ENCODE results near the gene PDE11A. TPM values are rescaled to one million over a fixed set of nuclear protein-coding genes. Genes with fewer than 3 reads are reported as not detected.

Gene PDE11A
- total RNA-seq, 1 donor from 2014 or later = not detected

DNA sequence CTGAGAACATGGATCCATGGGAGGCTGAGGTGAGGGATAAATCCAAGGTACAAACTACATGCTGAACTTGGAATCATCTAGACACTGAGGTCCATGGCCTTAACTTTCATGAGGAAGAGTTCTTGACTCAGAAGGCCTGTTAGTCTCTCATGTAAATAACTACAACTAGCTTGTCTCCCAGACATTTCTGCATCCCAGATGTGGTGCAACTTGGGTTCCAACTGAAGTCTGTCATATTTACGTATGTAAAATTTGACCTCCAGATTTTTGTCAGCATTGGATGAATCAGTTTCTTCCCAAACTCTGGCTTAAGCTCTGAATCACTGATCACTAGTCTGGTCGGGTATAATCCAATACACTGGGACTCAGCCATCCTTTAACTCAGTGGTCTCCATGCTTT, 306.9 kb downstream of the PDE11A start:
- DNase-seq (ENCODE audit: low read depth in 2 of 2) = no peak

DNA sequence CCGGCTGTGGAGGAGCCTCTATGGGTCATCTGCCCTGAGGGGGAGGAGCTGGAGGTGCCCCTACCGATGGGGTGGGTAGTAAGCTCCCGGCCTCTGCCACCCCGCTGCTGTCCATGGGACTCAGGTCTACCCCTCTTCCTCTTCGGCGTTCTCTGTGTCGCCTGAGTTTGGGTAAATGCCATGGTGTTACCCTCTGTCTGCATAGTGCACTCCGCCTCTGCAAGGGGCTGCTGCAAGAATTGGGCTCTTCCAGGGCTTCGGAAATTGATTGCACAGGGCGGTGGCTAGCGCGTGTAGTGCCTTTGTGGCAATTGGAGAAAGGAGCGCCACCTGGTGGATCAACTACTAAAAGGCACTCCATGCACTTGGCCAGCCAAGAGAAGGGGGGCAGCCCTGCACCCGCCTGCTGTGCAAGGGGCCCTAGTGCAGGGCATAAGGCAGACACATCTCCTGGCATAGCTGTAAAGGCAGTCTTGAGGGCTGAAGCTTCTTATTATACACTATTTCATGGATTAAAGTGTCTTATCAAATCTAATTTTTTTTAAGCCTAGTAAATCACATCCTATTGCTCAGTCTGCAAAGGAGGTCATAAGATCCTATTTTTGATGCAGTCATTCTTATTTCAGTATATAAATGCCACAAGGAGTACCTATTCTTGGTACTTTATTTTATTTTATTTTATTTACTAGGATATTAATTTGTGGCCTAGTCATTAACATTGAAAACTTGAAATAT, 308.9 kb downstream of the PDE11A start:
- DNase-seq (ENCODE audit: low read depth in 2 of 2) = peak; percentile 75 to 84

DNA sequence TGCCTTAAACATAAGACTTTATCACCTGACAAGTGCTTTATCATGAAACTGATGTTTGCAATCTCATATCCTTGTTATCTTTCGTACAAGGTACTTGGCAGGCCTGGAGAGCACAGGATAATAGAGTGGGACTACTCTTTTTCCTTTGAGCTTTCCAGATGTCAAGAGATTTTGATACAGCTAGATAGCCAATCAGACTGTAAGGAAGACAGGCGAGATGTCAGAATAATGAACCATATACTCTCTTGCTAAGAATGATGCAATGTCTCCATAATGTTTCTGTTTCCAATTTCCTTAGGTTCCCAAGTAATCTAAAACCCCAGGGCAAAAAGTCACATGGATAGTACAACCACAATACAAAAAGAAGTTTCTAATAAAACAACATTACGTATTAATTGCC, 313.1 kb downstream of the PDE11A start:
- no peak for DNase-seq (ENCODE audit: low read depth in 2 of 2)

DNA sequence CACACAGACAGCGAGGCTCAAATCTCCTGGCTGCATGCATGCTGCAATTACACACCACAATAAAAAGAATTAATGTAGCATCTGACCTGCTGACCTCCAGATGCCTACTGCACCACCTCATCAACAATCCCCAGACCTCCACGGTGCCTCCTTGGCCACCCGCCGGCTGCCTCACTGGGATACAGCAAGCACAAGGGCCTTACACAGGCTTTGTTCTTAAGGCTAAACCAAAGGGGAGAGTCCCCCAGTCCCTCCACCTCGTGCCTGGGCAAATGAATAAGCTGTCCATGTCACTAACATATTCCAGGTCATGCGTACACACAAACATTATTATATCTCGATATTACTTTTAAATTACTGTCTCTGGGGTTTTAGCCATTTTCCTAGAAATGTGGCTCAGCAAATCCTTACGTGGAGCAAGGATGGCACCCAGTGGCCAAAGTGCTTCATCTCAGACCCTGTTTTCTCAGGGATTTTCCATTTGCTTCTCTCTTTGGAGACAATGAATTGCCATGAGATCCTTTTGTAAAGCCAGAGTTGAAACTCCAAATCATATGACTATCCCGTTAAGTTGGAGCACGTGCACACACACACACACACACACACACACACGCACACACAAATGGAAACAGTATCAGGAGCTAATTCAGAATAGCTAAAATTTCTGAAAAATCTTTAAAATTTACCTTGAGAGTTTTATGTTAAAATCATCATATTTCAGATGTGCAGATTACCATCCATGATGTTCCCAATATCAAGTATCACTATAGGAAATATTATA, 313.8 kb downstream of the PDE11A start:
- peak; percentile 61 to 86 for DNase-seq (ENCODE audit: low read depth in 2 of 2)

DNA sequence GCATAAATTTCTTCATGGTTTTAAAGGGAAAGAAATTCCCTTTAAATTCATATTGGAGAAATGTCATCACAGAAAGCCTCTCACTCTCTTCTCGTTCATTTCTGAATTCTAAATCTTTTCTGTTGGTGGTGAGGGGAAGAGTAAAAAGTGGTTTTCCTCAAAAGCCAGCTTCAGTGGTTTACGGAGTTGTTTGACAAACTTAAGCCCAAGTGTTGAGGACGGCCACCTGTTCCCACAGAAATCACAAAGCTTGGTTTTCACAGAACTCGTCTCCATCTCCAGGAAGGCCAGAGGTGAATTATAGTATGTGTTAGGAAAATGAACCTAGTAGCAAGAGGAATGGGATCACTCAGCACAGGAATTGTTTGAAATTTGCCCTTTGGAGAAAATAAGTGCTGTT, 316.2 kb downstream of the PDE11A start:
- DNase-seq (ENCODE audit: low read depth in 2 of 2) = no peak

DNA sequence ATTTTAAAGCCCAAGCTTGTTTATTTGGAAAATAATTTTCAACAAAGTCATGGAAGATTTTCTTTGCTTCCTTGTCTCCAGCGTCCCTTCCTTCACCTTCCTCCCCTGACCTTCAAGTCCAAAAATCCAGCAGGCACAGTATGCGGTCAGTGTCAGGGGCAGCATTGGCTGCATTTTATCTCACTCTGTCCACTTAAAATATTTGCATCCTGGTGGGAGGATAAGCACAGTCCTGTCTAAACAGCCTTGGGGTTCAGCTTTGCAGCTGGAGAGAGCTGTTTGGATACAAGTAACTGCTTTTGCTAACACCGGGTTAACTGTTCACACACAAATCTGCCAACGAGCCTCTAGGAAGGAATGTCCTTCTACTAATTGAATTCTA, 318.1 kb downstream of the PDE11A start:
- DNase-seq (ENCODE audit: low read depth in 2 of 2) = no peak

DNA sequence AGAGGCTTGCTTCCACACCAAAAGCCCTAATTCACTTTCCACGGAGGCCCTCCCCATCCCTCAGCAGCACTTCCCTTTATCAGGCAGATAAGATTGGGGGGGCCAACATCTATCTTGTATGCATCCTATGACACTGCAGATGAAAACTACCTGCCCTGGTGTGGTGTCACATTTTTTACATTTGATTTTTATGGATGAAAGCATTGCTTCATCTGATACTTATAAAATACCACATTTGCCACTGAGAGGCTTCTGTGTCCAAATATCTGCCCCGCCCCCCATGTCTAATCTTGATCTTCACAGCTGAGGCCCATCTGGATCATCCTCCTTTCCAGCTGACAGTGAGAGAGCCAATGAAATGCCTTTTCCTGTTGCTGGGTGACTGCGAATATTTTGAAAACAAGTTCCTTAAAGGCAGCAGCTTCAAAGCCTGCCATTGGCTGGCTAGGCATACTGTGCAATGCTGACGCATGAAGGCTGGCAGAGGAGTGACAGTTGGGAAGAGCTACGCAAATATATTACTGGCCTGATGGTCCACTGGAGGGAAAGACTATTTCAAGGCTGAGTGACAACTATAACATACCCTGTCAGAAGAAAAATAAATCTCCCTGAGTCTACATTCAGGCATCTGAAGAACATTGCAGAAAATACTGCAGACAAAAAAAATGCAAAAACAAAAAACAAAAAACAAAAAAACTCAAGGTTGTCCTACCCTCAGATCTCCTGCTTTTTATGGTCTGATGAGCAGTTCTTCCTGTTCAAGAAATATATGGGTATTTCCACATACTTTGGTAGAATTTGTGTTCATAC, 318.7 kb downstream of the PDE11A start:
- peak; percentile 76 to 79 for DNase-seq (ENCODE audit: low read depth in 2 of 2)

DNA sequence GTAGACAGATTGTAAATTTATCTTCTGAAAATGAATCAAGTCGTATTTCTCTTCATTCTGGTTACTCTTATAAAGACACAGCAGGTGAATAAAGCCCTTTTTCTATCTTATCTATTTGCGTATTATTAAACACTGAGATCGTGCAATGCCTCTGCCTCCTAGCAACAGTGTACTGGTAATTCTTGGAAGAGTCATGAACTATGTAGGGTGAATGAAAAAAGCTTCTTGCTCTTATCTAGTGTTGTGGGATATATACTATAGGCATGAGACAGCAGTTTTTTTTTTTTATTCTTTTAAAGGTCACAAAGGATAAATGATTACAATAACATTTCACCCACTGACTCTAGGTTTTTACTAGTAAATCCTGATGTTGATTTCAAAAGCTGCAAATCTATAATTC, 324.2 kb downstream of the PDE11A start:
- DNase-seq (ENCODE audit: low read depth in 2 of 2) = no peak

DNA sequence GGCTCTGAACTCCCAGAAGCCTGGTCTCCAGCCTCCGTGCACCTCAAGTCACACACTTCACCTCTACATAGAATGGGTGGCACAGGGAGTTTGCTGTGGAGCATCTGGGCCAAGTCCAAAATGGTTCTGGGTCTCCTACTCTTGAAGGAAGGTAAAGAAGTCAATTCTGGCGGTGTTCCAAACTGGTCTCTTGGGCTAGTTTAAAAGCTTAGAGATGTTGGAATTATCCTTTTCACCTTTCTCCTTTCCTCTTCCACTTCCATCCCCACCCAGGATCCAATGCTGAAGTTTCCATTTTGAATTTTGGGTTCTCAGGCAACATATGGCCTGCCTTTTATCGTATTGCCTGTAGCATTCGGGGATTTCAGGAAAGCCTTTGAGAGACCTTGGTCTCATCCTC, 325.2 kb downstream of the PDE11A start:
- DNase-seq (ENCODE audit: low read depth in 2 of 2) = no peak

DNA sequence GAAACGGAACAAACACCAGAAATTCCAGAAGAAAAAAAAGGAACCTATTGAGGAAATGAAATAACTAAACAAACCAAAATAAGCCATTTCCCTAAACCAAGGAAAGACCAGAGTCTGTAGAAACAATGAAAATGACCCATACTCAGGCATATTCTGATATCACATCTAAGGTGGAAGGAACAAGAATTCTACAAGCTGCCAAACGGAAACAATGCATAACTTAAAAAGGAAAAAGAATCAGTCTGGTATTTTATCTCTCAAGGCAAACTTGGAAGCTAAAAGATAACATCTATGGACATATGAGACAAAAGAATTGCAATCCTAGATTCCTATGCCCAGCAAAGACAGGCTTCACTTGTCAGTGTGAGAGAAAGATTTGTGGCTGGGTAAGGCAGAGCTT, 326.2 kb downstream of the PDE11A start:
- DNase-seq (ENCODE audit: low read depth in 2 of 2) = peak in 1 of 2 donors; percentile 47

DNA sequence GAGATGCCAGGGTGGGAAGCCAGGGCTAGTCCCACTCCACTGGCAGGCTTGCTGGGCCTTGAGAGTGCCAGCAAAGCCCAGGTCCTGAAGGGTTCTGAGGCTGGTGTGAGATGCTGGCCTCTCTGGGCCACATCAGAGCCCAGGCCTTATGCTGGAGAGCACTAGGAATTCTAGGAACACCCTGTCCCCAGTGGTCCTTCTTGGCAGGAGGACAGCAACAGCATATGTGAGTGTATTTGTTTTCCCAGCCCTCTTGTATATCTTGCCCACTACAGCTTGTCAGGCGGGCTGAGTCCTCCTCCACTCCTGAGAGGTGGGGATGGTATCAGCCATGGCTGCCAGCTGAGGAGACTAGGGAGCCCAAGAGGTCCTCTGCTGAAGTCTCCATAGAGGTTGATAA, 327.0 kb downstream of the PDE11A start:
- DNase-seq (ENCODE audit: low read depth in 2 of 2) = no peak

DNA sequence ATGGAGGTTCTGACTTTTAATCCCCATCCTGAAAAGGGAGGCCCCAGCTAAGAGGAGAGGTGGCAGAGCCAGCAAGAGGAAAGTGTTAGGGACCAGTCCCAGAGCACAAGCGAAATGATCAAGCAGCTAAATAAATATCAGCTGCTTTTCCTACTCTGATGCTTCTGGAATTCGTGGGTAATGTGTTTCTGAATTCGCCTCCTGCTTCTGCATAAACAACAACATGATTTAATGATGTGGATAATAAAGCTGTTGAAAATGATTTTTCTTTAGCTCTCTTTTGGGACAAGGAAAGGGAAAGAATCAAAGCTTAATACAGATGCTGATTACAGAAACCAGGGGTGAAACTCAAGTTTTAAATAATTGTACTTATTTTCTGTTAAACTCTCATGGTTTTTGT, 329.7 kb downstream of the PDE11A start:
- DNase-seq (ENCODE audit: low read depth in 2 of 2) = no peak

DNA sequence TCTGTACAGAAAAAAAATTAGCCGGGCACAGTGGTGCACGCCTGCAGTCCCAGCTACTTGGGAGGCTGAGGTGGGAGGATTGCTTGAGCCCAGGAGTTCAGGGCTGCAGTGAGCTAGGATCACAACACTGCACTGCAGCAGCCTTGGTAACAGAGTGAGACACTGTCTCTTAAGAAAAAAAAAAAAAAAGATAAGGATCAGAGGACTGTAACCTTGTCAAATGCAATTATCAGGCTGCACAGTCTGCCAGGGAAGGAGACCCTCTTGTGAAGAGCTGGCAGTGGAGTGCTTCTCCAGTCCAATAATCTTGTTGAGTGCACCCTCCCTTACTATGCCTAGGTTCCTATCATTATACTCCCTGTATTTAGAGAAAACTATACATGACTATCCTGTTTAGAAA, 330.7 kb downstream of the PDE11A start:
- no peak for DNase-seq (ENCODE audit: low read depth in 2 of 2)

DNA sequence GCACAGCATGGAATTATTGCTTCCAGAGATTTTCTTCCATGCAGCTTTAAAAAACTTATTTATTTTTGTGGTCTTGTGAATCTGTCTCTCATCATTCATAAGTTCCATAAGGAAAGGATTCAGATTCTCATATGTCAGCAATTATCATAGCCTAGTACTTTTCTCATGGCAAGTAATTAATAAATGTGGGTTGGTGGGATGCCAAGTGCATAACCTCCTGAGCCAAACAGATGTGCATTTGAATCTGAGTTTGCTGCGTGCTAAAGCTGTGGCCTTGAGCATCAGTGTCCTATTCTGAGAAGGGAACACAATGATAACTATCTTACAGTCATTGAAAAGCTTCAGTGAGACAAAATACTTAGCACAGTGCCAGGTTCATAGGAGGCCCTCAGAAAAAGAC, 331.9 kb downstream of the PDE11A start:
- DNase-seq (ENCODE audit: low read depth in 2 of 2) = no peak

DNA sequence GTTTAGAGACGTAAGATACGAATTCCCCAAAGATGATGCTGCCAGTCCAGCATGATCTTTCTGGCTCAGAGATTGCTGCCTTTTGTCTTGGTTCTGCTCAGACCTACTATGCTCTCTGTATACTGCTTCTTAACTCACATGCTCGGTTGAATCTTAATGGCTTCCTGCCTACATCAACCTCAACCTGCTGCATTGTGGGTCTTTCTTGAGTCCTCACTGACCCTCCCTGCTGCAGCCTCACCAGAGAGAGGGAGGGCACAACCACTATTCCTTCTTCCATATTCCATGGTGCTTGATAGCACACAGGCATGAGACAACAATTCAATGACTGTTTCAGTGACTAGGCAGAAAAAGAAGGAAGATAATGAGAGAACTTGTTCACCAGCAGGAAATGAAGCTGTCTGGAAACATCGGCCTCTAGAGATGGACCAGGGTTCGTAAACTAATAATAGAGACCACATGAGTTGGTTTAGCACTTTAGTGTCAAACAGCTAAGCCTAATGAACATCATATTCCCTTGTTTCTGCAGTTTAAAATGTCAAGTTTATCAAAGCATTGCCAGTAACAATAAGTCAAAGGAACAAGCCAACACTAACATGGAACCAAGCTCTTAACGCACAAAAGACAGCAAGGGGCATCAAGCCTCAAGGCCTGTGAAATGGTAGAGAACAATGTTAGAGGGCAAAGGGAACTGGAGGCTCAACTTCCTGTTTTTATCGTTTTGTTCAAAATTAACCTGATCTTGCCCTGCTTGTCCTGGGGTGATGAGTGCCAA, 333.9 kb downstream of the PDE11A start:
- no peak for DNase-seq (ENCODE audit: low read depth in 2 of 2)

DNA sequence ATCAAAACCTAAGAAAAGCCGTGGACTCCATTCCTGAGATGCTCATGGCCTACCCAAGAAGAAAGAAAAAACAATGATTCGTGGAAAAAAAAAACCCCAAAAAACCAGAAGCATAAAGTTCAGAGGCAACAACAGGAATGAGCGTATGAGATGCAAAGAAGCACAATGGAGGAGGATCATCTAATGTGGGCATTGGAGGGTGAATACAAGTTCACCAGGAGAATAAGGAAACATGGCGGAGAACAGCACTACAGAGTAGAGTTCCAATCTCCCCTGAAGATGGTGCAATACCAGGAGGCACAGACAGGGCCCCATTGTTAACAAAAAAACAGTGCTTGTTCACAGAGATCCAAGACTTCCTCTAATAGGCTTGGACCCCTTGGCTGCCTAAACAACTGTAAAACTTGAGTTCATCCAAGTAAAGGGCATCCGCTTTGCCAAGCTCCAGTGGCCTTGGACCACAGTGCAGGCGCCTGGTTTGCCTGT, 337.2 kb downstream of the PDE11A start:
- DNase-seq (ENCODE audit: low read depth in 2 of 2) = no peak

DNA sequence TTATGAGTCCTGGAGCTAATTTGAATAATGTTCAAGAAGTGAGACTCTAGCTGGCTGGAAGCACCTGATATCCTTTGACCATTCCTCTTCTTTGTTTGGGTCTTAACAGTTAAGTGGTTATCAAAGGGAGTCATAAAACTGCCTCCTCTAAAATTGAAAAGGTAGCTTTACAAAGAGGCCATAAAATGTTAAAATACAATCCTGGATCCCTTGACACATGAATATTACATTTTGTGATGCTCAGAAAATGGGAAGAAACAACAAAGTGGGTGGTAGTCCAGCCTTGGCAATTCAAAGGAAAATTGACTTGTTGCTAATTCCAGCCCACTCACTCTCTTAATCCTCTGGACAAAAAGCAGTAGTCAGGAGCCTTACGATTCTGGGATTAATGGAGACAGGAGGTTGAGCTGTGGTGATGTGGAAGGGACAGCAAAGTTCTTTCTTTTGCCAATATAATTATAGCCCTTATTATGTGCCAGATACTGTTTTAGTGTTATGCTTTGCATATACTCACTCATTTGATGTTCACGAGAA, 339.2 kb downstream of the PDE11A start:
- no peak for DNase-seq (ENCODE audit: low read depth in 2 of 2)

DNA sequence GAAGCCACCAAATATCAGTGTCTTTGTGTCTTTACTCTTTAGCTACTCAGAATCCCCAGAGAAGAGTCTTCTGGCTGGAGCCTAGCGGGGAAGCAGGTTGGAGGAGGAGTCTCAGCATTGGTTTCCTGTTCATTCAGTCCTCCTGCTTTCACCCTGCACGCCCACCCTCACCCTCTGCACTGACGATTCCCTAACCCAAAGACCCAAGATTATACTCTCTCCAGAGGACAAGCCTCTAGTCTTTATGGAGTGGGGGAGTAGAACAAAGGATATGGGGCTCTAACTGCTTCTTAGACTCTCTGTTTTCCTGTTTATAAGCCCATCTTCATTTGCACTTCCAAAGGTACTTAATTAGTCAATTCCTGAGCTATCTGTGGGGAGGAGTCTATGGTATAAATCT, 341.2 kb downstream of the PDE11A start:
- DNase-seq (ENCODE audit: low read depth in 2 of 2) = no peak

DNA sequence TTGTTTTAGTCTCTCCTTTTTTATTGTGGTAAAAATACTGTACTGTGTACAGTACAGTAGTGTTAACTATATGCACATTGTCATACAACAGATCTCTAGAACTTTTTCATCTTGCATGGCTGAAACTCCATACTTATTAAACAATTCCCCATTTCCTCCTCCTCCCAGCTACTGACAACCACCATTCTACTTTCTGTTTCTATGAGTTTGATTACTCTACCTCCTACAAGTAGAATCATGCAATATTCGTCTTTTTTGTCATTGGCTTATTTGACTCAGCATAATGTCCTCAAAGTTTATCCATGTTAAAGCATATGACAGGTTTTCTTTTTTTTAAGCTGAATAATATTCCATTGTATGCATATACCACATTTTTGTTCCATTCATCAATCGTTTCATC, 341.8 kb downstream of the PDE11A start:
- DNase-seq (ENCODE audit: low read depth in 2 of 2) = no peak

DNA sequence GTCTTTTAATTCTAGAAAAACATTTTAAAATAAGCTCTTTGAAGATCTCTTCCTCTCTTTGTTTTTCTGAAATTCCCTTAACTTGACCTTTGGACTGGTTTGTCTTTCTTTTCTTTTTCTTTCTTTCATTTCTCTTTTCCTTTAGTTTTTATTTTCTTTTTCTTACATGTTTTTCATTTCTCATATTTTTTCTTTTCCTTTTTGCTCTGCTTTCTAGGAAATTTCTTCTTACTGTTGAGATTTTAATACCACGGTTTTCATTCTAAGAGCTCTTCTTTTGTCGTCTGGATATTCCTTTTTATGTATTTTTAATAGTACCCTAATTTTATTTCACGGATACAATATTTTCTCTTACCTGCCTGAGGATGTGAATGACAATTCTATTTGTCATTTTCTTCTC, 342.2 kb downstream of the PDE11A start:
- no peak for DNase-seq (ENCODE audit: low read depth in 2 of 2)

DNA sequence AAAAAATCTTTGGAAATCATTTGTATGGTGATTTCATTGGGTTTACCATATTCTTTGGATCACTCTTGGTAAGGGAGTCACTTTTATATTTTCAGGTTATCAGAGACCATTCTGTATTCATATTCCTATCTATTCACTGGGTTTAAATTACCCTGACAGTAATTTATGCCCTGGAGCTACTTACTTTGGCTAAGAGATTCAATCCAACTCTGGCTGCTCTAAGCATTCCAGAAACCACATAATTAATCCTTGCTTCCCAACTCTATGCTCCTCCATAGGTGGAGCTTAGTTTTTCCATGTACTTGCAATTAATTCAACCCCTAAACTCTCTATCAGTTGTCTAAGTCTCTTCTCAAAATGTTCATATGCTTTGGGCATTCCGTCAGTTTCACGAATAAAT, 343.7 kb downstream of the PDE11A start:
- no peak for DNase-seq (ENCODE audit: low read depth in 2 of 2)

Data from lung microvascular endothelial cell (primary cell).